H1 (cell line): Measurements from ENCODE around the gene MBTPS2. TPM values are rescaled to one million over a fixed set of nuclear protein-coding genes. Genes with fewer than 3 reads are reported as not detected.

ENCODE experiments used
- CTCF ChIA-PET: fragments of 300-600 bp; sonication (Branson Sonifier 250); formaldehyde crosslinking; loops from one replicate; lab custom pipeline; 2021; ENCODE audit not compliant: partially characterized antibody; lab: Charles Lee
- POLR2A ChIA-PET: fragments of 300-600 bp; sonication (Branson Sonifier 250); formaldehyde crosslinking; loops from one replicate; lab custom pipeline; 2021; ENCODE audit warnings: inconsistent platforms; ENCODE audit not compliant: partially characterized antibody; lab: Charles Lee
- DNase-seq, 2 experiments: peaks; one replicate each; pipeline versions ENCODE4 v3.0.0 to v3.0.0-alpha.2; 2010 to 2022; ENCODE audit warnings: low spot score in 2 of 2, low read depth in 1 of 2, mixed read lengths in 1 of 2
- FAIRE-seq: peaks from 2 replicates; lab custom pipeline; 2011; peaks lifted over from hg19 to GRCh38; lab: Jason Lieb, UNC
- H2AFZ ChIP-seq: 2 replicates; pipeline ENCODE4 v1.8.1; 2012; ENCODE audit warnings: low read length, inconsistent platforms
- H2AK5ac ChIP-seq: 2 replicates; pipeline ENCODE4 v1.6.1; 2013; ENCODE audit warnings: low read depth, low read length
- H2BK120ac ChIP-seq: replicated peaks from 2 replicates; pipeline ENCODE3; 2013; ENCODE audit warnings: low read depth, low read length, inconsistent platforms
- H2BK12ac ChIP-seq: 2 replicates; pipeline ENCODE4 v1.6.1; 2013; ENCODE audit warnings: low read depth, low read length
- H2BK15ac ChIP-seq: 2 replicates; pipeline ENCODE4 v1.6.1; 2013; ENCODE audit warnings: low read length
- H2BK20ac ChIP-seq: 2 replicates; pipeline ENCODE4 v1.6.1; 2013; ENCODE audit warnings: low read length
- H2BK5ac ChIP-seq: 2 replicates; pipeline ENCODE4 v1.6.1; 2013; ENCODE audit warnings: low read depth, low read length
- H3K14ac ChIP-seq: 2 replicates; pipeline ENCODE4 v1.6.1; 2013; ENCODE audit warnings: inconsistent platforms; ENCODE audit not compliant: insufficient read length
- H3K18ac ChIP-seq: 2 replicates; pipeline ENCODE4 v1.6.1; 2013; ENCODE audit warnings: low read length; ENCODE audit errors: extremely low read depth
- H3K23ac ChIP-seq: 2 replicates; pipeline ENCODE4 v1.6.1; 2013; ENCODE audit warnings: inconsistent platforms; ENCODE audit not compliant: insufficient read length
- H3K23me2 ChIP-seq: 2 replicates; pipeline ENCODE4 v1.6.1; 2013; ENCODE audit warnings: low read depth, low read length
- H3K27ac ChIP-seq: 2 replicates; pipeline ENCODE4 v1.6.1; 2011; ENCODE audit warnings: low read depth, low read length, inconsistent platforms
- H3K27me3 ChIP-seq, 4 experiments: replicated peaks in 1 of 4; 1 replicate in 1 of 4; 2 replicates in 3 of 4; pipeline versions ENCODE4 v1.6.1 to v1.8.1; 2011 to 2013; ENCODE audit warnings: low read length in 3 of 4, mild to moderate bottlenecking in 3 of 4, inconsistent platforms in 2 of 4, mixed read lengths in 2 of 4, moderate library complexity in 1 of 4; ENCODE audit not compliant: control insufficient read depth in 3 of 4, insufficient read depth in 3 of 4; ENCODE audit errors: extremely low read depth in 1 of 4
- H3K36me3 ChIP-seq, 4 experiments: 2 replicates each; pipeline versions ENCODE4 v1.6.1 to v1.8.1; 2011 to 2013; ENCODE audit warnings: mild to moderate bottlenecking in 4 of 4, low read length in 3 of 4, moderate library complexity in 2 of 4, control low read depth in 1 of 4, inconsistent platforms in 1 of 4; ENCODE audit not compliant: insufficient read depth in 4 of 4, control insufficient read depth in 2 of 4
- H3K4ac ChIP-seq: replicated peaks from 2 replicates; pipeline ENCODE3; 2013; ENCODE audit warnings: low read length, low read depth, mixed read lengths, inconsistent platforms; ENCODE audit not compliant: insufficient read length
- H3K4me1 ChIP-seq, 4 experiments: replicated peaks in 1 of 4; 1 replicate in 1 of 4; 2 replicates in 3 of 4; pipeline versions ENCODE4 v1.6.1 to v1.8.1; 2011 to 2013; ENCODE audit warnings: low read length in 3 of 4, inconsistent platforms in 2 of 4, mixed read lengths in 1 of 4; ENCODE audit not compliant: insufficient read depth in 4 of 4, control insufficient read depth in 3 of 4
- H3K4me2 ChIP-seq, 2 experiments: 2 replicates each; pipeline versions ENCODE4 v1.6.1 to v1.8.1; 2011 to 2013; ENCODE audit warnings: low read depth in 2 of 2, low read length in 2 of 2, control low read depth in 1 of 2, inconsistent platforms in 1 of 2, mild to moderate bottlenecking in 1 of 2; ENCODE audit not compliant: insufficient read depth in 1 of 2
- H3K4me3 ChIP-seq, 4 experiments: fragments of 200-600, 300-600 bp in 1 of 4; sonication (generic), shearing (Covaris generic), sonication (Bioruptor Twin) in 1 of 4; 2 replicates each; pipeline versions ENCODE4 v1.5.1 to v1.8.1; 2011 to 2016; ENCODE audit warnings: low read length in 4 of 4, low read depth in 3 of 4, control low read depth in 2 of 4, inconsistent platforms in 2 of 4, mild to moderate bottlenecking in 2 of 4, mixed read lengths in 1 of 4, moderate library complexity in 1 of 4; ENCODE audit not compliant: insufficient read depth in 2 of 4; ENCODE audit errors: extremely low read depth in 1 of 4
- H3K56ac ChIP-seq: replicated peaks from 2 replicates; pipeline ENCODE3; 2013; ENCODE audit warnings: low read depth, mild to moderate bottlenecking, mixed read lengths, low read length, inconsistent platforms; ENCODE audit not compliant: insufficient read length
- H3K79me1 ChIP-seq: 2 replicates; pipeline ENCODE4 v1.6.1; 2013; ENCODE audit warnings: low read depth, low read length, control low read depth
- H3K79me2 ChIP-seq, 2 experiments: 2 replicates each; pipeline versions ENCODE4 v1.6.1 to v1.8.1; 2012 to 2013; ENCODE audit warnings: low read length in 2 of 2, mild to moderate bottlenecking in 2 of 2, inconsistent platforms in 1 of 2; ENCODE audit not compliant: insufficient read depth in 2 of 2, control insufficient read depth in 1 of 2
- H3K9ac ChIP-seq, 4 experiments: replicated peaks in 1 of 4; 1 replicate in 1 of 4; 2 replicates in 3 of 4; pipeline versions ENCODE4 v1.6.1 to v1.8.1; 2011 to 2013; ENCODE audit warnings: low read depth in 3 of 4, low read length in 3 of 4, control low read depth in 2 of 4, mild to moderate bottlenecking in 2 of 4, moderate library complexity in 2 of 4, inconsistent platforms in 1 of 4; ENCODE audit errors: extremely low read depth in 1 of 4
- H3K9me3 ChIP-seq, 2 experiments: 2 replicates each; pipeline versions ENCODE4 v1.6.1 to v1.8.1; 2012 to 2013; ENCODE audit warnings: mild to moderate bottlenecking in 2 of 2, moderate library complexity in 2 of 2, control low read depth in 1 of 2, inconsistent platforms in 1 of 2, low read depth in 1 of 2, low read length in 1 of 2, mixed read lengths in 1 of 2; ENCODE audit not compliant: insufficient read depth in 2 of 2
- H4K20me1 ChIP-seq, 2 experiments: replicated peaks in 1 of 2; 2 replicates each; pipeline versions ENCODE3 to v1.8.1; 2011 to 2013; ENCODE audit warnings: inconsistent platforms in 2 of 2, low read length in 2 of 2, mild to moderate bottlenecking in 1 of 2; ENCODE audit not compliant: insufficient read depth in 2 of 2, control insufficient read depth in 1 of 2
- H4K5ac ChIP-seq: 2 replicates; pipeline ENCODE4 v1.6.1; 2013; ENCODE audit warnings: low read length, low read depth, mixed read lengths, inconsistent platforms; ENCODE audit not compliant: insufficient read length
- H4K8ac ChIP-seq: 2 replicates; pipeline ENCODE4 v1.8.0; 2013; ENCODE audit warnings: mild to moderate bottlenecking, moderate library complexity, low read length, inconsistent platforms; ENCODE audit not compliant: insufficient read depth; ENCODE audit errors: extremely low read depth
- H4K91ac ChIP-seq: replicated peaks from 2 replicates; pipeline ENCODE3; 2013; ENCODE audit warnings: low read length, mixed read lengths, inconsistent platforms; ENCODE audit not compliant: insufficient read length
- BCL11A ChIP-seq, 2 experiments: IDR thresholded peaks; one replicate each; pipeline ENCODE4 v1.6.1; 2011; ENCODE audit warnings: low read depth in 2 of 2, low read length in 2 of 2, mild to moderate bottlenecking in 2 of 2
- BRCA1 ChIP-seq: IDR thresholded peaks from 2 replicates; pipeline ENCODE4 v1.6.1; 2012; ENCODE audit warnings: low read depth, low read length, improper control_type of control experiment
- FOSL1 ChIP-seq: IDR thresholded peaks from 2 replicates; pipeline ENCODE4 v1.6.1; 2011; ENCODE audit warnings: mild to moderate bottlenecking, low read depth, low read length, moderate library complexity; ENCODE audit not compliant: insufficient read depth
- HDAC6 ChIP-seq: IDR thresholded peaks from one replicate; pipeline ENCODE4 v1.7.1; 2012; ENCODE audit warnings: low read depth, mild to moderate bottlenecking, inconsistent platforms, low read length, moderate library complexity
- RAD21 ChIP-seq, 2 experiments: IDR thresholded peaks in 1 of 2; conservative IDR thresholded peaks in 1 of 2; 2 replicates each; pipeline ENCODE4 v1.6.1; 2011; ENCODE audit warnings: low read depth in 2 of 2, low read length in 2 of 2, improper control_type of control experiment in 1 of 2, inconsistent platforms in 1 of 2, mild to moderate bottlenecking in 1 of 2, moderate library complexity in 1 of 2
- SAP30 ChIP-seq: fragments of 300-600 bp; sonication (generic); IDR thresholded peaks from 2 replicates; pipeline ENCODE4 v1.7.1; 2012; ENCODE audit warnings: low read length, moderate library complexity, mild to moderate bottlenecking, inconsistent platforms; ENCODE audit not compliant: insufficient read depth, insufficient replicate concordance
- SUZ12 ChIP-seq: fragments of 200-600 bp; sonication (generic); IDR thresholded peaks from 2 replicates; pipeline ENCODE4 v1.6.1; 2012; ENCODE audit warnings: mild to moderate bottlenecking, inconsistent platforms, low read length, moderate library complexity, mixed read lengths
- TAF7 ChIP-seq: optimal IDR thresholded peaks from 2 replicates; pipeline ENCODE3; 2011; ENCODE audit warnings: low read depth, mild to moderate bottlenecking, inconsistent platforms, low read length, moderate library complexity, borderline replicate concordance
- polyA plus RNA-seq, 7 experiments: library from polyadenylated mRNA; depleted of rRNA in 3 of 7; stranded (reverse) in 5 of 7; unstranded in 2 of 7; fragments of >200 nt in 5 of 7; fragments of 200-250 nt in 2 of 7; gene quantifications; 1 replicate in 5 of 7; 2 replicates in 1 of 7; 4 replicates in 1 of 7; pipeline versions ENCODE4 v1.2.1 to v1.2.3, GENCODE V29; 2011 to 2013; ENCODE audit warnings: missing spikeins in 2 of 7, mixed read lengths in 2 of 7
- total RNA-seq: library from RNA; stranded (reverse); fragmentation: NEBNext Ultra II Directional; extraction: Animal tissue kit (Norgen Biotek cat#: 25700); gene quantifications from 2 replicates; pipeline ENCODE4 v1.2.1, GENCODE V29; 2021

Gene MBTPS2
- total and polyA plus RNA-seq, 2 of the 8 experiments (the other 6 are each of a cell fraction or from before 2014, with no cell fraction given): 4.3 to 7.4 TPM

DNA sequence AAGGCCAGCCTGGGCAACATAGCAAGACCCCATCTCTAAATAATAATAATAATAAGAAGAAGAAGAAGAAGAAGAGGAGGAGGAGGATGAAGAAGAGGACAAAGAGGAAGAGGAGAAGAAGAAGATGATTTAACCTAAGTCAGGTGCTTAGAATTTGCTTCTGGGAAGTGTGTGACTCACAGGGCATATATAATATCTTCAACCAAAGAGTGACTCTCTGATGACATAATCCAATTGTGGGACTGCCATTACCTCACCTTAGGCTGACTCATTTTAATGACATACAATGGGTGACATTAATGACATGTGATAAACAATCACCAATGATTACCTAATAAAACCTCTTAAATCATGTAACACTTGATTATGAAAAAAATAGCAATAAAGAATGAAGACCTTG, 32.7 kb upstream of the MBTPS2 start:
- Histone ChIP-seq H3K4ac (no peak overlapping the region), H2AFZ (no peak overlapping the region), H3K23ac (no peak overlapping the region), H3K23me2 (no peaks in the 10 kb centered on the region), H3K27me3 (no peaks in the 10 kb centered on the region), H3K4me1 (no peaks in the 10 kb centered on the region), H3K9ac (no peak overlapping the region), H3K36me3 (0 out of 8 replicates have a peak, but pooled peaks cover 0 to 1% (median 0%) of the 10 kb centered on the region in 4 experiments), H4K8ac (no peak overlapping the region), H3K4me2 (no peak overlapping the region), H2BK20ac (no peak overlapping the region), H3K4me3 (no peak overlapping the region), H2BK15ac (no peak overlapping the region), H3K79me1 (no peaks in the 10 kb centered on the region), H4K5ac (no peak overlapping the region), H3K9me3 (peaks cover 3 to 5% of the 10 kb centered on the region in 2 experiments; a peak in 2 of 4 replicates), H2BK120ac (no peak overlapping the region), H3K27ac (no peak overlapping the region), H3K79me2 (no peaks in the 10 kb centered on the region), H3K56ac (no peak overlapping the region), H4K91ac (no peak overlapping the region), H2AK5ac (no peak overlapping the region), H3K18ac (no peak overlapping the region), H2BK12ac (no peak overlapping the region), H2BK5ac (no peak overlapping the region), H4K20me1 (no peaks in the 10 kb centered on the region), H3K14ac (no peak overlapping the region)
- DNase-seq (no peak), FAIRE-seq (no peak)
- ChIA-PET POLR2A (interaction anchor here (0.8 kb wide), 1 partner anchor 49 kb away, joined by 3 read pairs; the partner anchor contains the start of gene YY2), CTCF (no interaction called here)
- no peak for TF ChIP-seq SUZ12
- TF ChIP-seq TAF7: no peak
- TF ChIP-seq SAP30: no peak
- no peak for TF ChIP-seq FOSL1
- no peak for TF ChIP-seq BRCA1
- no peak for TF ChIP-seq RAD21 (IDR thresholded peaks at IDR 0.05 in 1 of 2, conservative IDR thresholded peaks at IDR 0.05 in 1 of 2; ENCODE audit: low read depth in 2 of 2, low read length in 2 of 2)
- no peak for TF ChIP-seq HDAC6
- no peak for TF ChIP-seq BCL11A (IDR thresholded peaks at IDR 0.05; ENCODE audit: low read depth in 2 of 2, low read length in 2 of 2)
